Measurements from ENCODE around the gene KCNV2.
"Not testable (repeated sequence)": the region's sequence is repeated elsewhere in the genome, so short reads cannot be mapped to it uniquely, and the experiment has no call there.

Gene KCNV2

GRCh38 chr9:2691626-2692025 lies 25.7 kb upstream of the KCNV2 start:
- H3K9me3 ChIP-seq (ENCODE audit: low read length) = no peaks in the 10 kb centered on the region
- no peak overlapping the region for H3K9ac ChIP-seq (ENCODE audit: low read length)
- H3K27me3 ChIP-seq (ENCODE audit: control insufficient read depth in 1 of 2, insufficient read depth in 2 of 2, low read length in 2 of 2) = no peaks in the 10 kb centered on the region
- H3K4me1 ChIP-seq (ENCODE audit: insufficient read depth, low read length) = no peaks in the 10 kb centered on the region
- no peak overlapping the region for H3K4me3 ChIP-seq (ENCODE audit: low read depth in 1 of 2, low read length in 2 of 2)
- H3K27ac ChIP-seq (ENCODE audit: low read depth, low read length) = no peak overlapping the region
- H3K36me3 ChIP-seq (ENCODE audit: insufficient read depth, low read length) = no peaks in the 10 kb centered on the region

GRCh38 chr9:2693056-2693455 lies 24.3 kb upstream of the KCNV2 start:
- H3K27me3 ChIP-seq (ENCODE audit: control insufficient read depth in 1 of 2, insufficient read depth in 2 of 2, low read length in 2 of 2) = no peaks in the 10 kb centered on the region
- no peak overlapping the region for H3K4me3 ChIP-seq (ENCODE audit: low read depth in 1 of 2, low read length in 2 of 2)

GRCh38 chr9:2697492-2697891 lies 19.8 kb upstream of the KCNV2 start:
- Histone ChIP-seq H3K27me3 (ENCODE audit: control insufficient read depth in 1 of 2, insufficient read depth in 2 of 2, low read length in 2 of 2) (no peaks in the 10 kb centered on the region), H3K9ac (ENCODE audit: low read length) (no peak overlapping the region), H3K36me3 (ENCODE audit: insufficient read depth, low read length) (no peaks in the 10 kb centered on the region), H3K27ac (ENCODE audit: low read depth, low read length) (no peak overlapping the region), H3K9me3 (ENCODE audit: low read length) (no peaks in the 10 kb centered on the region), H3K4me3 (ENCODE audit: low read depth in 1 of 2, low read length in 2 of 2) (no peak overlapping the region), H3K4me1 (ENCODE audit: insufficient read depth, low read length) (no peaks in the 10 kb centered on the region)

More at GRCh38 chr9:2693056-2693455, 24.3 kb upstream of the KCNV2 start:
- no peak overlapping the region for H3K9ac ChIP-seq (ENCODE audit: low read length)
- no peaks in the 10 kb centered on the region for H3K9me3 ChIP-seq (ENCODE audit: low read length)
- H3K27ac ChIP-seq (ENCODE audit: low read depth, low read length) = no peak overlapping the region
- no peaks in the 10 kb centered on the region for H3K36me3 ChIP-seq (ENCODE audit: insufficient read depth, low read length)
- H3K4me1 ChIP-seq (ENCODE audit: insufficient read depth, low read length) = no peaks in the 10 kb centered on the region

- no peak overlapping the region for H3K9ac ChIP-seq (ENCODE audit: low read length)
- H3K4me1 ChIP-seq (ENCODE audit: insufficient read depth, low read length) = no peaks in the 10 kb centered on the region
- no peak overlapping the region for H3K27ac ChIP-seq (ENCODE audit: low read depth, low read length)
- no peaks in the 10 kb centered on the region for H3K27me3 ChIP-seq (ENCODE audit: control insufficient read depth in 1 of 2, insufficient read depth in 2 of 2, low read length in 2 of 2)
- no peaks in the 10 kb centered on the region for H3K9me3 ChIP-seq (ENCODE audit: low read length)
- H3K4me3 ChIP-seq (ENCODE audit: low read depth in 1 of 2, low read length in 2 of 2) = no peak overlapping the region
- no peaks in the 10 kb centered on the region for H3K36me3 ChIP-seq (ENCODE audit: insufficient read depth, low read length)
Measured at GRCh38 chr9:2700398-2700797, 16.9 kb upstream of the KCNV2 start.

GRCh38 chr9:2700909-2701550 lies 16.3 kb upstream of the KCNV2 start:
- Histone ChIP-seq H3K9ac (ENCODE audit: low read length) (no peak overlapping the region), H3K9me3 (ENCODE audit: low read length) (no peaks in the 10 kb centered on the region), H3K27me3 (ENCODE audit: control insufficient read depth in 1 of 2, insufficient read depth in 2 of 2, low read length in 2 of 2) (no peaks in the 10 kb centered on the region), H3K36me3 (ENCODE audit: insufficient read depth, low read length) (no peaks in the 10 kb centered on the region), H3K4me1 (ENCODE audit: insufficient read depth, low read length) (no peaks in the 10 kb centered on the region), H3K27ac (ENCODE audit: low read depth, low read length) (no peak overlapping the region), H3K4me3 (ENCODE audit: low read depth in 1 of 2, low read length in 2 of 2) (no peak overlapping the region)

- Histone ChIP-seq H3K27me3 (ENCODE audit: control insufficient read depth in 1 of 2, insufficient read depth in 2 of 2, low read length in 2 of 2) (no peaks in the 10 kb centered on the region), H3K9me3 (ENCODE audit: low read length) (no peaks in the 10 kb centered on the region), H3K36me3 (ENCODE audit: insufficient read depth, low read length) (no peaks in the 10 kb centered on the region), H3K27ac (ENCODE audit: low read depth, low read length) (no peak overlapping the region), H3K4me1 (ENCODE audit: insufficient read depth, low read length) (no peaks in the 10 kb centered on the region), H3K4me3 (ENCODE audit: low read depth in 1 of 2, low read length in 2 of 2) (no peak overlapping the region), H3K9ac (ENCODE audit: low read length) (no peak overlapping the region)
Measured at GRCh38 chr9:2704504-2704903, 12.8 kb upstream of the KCNV2 start.

- not testable (repeated sequence) for H3K36me3 ChIP-seq (ENCODE audit: insufficient read depth, low read length); H3K9ac ChIP-seq (ENCODE audit: low read length); H3K27ac ChIP-seq (ENCODE audit: low read depth, low read length); H3K4me3 ChIP-seq (ENCODE audit: low read depth in 1 of 2, low read length in 2 of 2); H3K27me3 ChIP-seq (ENCODE audit: control insufficient read depth in 1 of 2, insufficient read depth in 2 of 2, low read length in 2 of 2); H3K4me1 ChIP-seq (ENCODE audit: insufficient read depth, low read length); H3K9me3 ChIP-seq (ENCODE audit: low read length)
Measured at GRCh38 chr9:2707256-2707655, 10.1 kb upstream of the KCNV2 start.

GRCh38 chr9:2709645-2710101 lies 7.6 kb upstream of the KCNV2 start:
- Histone ChIP-seq H3K27ac (ENCODE audit: low read depth, low read length) (no peak overlapping the region), H3K27me3 (ENCODE audit: control insufficient read depth in 1 of 2, insufficient read depth in 2 of 2, low read length in 2 of 2) (no peaks in the 10 kb centered on the region), H3K9me3 (ENCODE audit: low read length) (no peaks in the 10 kb centered on the region), H3K36me3 (ENCODE audit: insufficient read depth, low read length) (no peaks in the 10 kb centered on the region), H3K4me1 (ENCODE audit: insufficient read depth, low read length) (no peaks in the 10 kb centered on the region), H3K4me3 (ENCODE audit: low read depth in 1 of 2, low read length in 2 of 2) (no peak overlapping the region), H3K9ac (ENCODE audit: low read length) (no peak overlapping the region)

- H3K27ac ChIP-seq (ENCODE audit: low read depth, low read length) = no peak overlapping the region
- no peaks in the 10 kb centered on the region for H3K27me3 ChIP-seq (ENCODE audit: control insufficient read depth in 1 of 2, insufficient read depth in 2 of 2, low read length in 2 of 2)
- H3K4me1 ChIP-seq (ENCODE audit: insufficient read depth, low read length) = no peaks in the 10 kb centered on the region
- no peaks in the 10 kb centered on the region for H3K36me3 ChIP-seq (ENCODE audit: insufficient read depth, low read length)
- H3K4me3 ChIP-seq (ENCODE audit: low read depth in 1 of 2, low read length in 2 of 2) = no peak overlapping the region
- no peak overlapping the region for H3K9ac ChIP-seq (ENCODE audit: low read length)
- no peaks in the 10 kb centered on the region for H3K9me3 ChIP-seq (ENCODE audit: low read length)
Measured at GRCh38 chr9:2711716-2712115, 5.6 kb upstream of the KCNV2 start.

- no peak overlapping the region for H3K27ac ChIP-seq (ENCODE audit: low read depth, low read length)
- no peak overlapping the region for H3K4me3 ChIP-seq (ENCODE audit: low read depth in 1 of 2, low read length in 2 of 2)
- H3K36me3 ChIP-seq (ENCODE audit: insufficient read depth, low read length) = no peaks in the 10 kb centered on the region
- no peaks in the 10 kb centered on the region for H3K27me3 ChIP-seq (ENCODE audit: control insufficient read depth in 1 of 2, insufficient read depth in 2 of 2, low read length in 2 of 2)
- no peak overlapping the region for H3K9ac ChIP-seq (ENCODE audit: low read length)
- H3K9me3 ChIP-seq (ENCODE audit: low read length) = no peaks in the 10 kb centered on the region
- no peaks in the 10 kb centered on the region for H3K4me1 ChIP-seq (ENCODE audit: insufficient read depth, low read length)
Measured at GRCh38 chr9:2718001-2718697, 839 bp downstream of the KCNV2 start.

- no peaks in the 10 kb centered on the region for H3K9me3 ChIP-seq (ENCODE audit: low read length)
- no peak overlapping the region for H3K27ac ChIP-seq (ENCODE audit: low read depth, low read length)
- H3K9ac ChIP-seq (ENCODE audit: low read length) = no peak overlapping the region
- no peaks in the 10 kb centered on the region for H3K4me1 ChIP-seq (ENCODE audit: insufficient read depth, low read length)
- H3K27me3 ChIP-seq (ENCODE audit: control insufficient read depth in 1 of 2, insufficient read depth in 2 of 2, low read length in 2 of 2) = no peaks in the 10 kb centered on the region
- no peaks in the 10 kb centered on the region for H3K36me3 ChIP-seq (ENCODE audit: insufficient read depth, low read length)
- no peak overlapping the region for H3K4me3 ChIP-seq (ENCODE audit: low read depth in 1 of 2, low read length in 2 of 2)
Measured at GRCh38 chr9:2718698-2719033, 1.4 kb downstream of the KCNV2 start.

GRCh38 chr9:2720179-2720654 lies 2.9 kb downstream of the KCNV2 start:
- H3K4me3 ChIP-seq (ENCODE audit: low read depth in 1 of 2, low read length in 2 of 2) = no peak overlapping the region
- no peaks in the 10 kb centered on the region for H3K4me1 ChIP-seq (ENCODE audit: insufficient read depth, low read length)
- H3K27ac ChIP-seq (ENCODE audit: low read depth, low read length) = no peak overlapping the region
- H3K36me3 ChIP-seq (ENCODE audit: insufficient read depth, low read length) = no peaks in the 10 kb centered on the region
- no peaks in the 10 kb centered on the region for H3K9me3 ChIP-seq (ENCODE audit: low read length)
- H3K9ac ChIP-seq (ENCODE audit: low read length) = no peak overlapping the region
- no peaks in the 10 kb centered on the region for H3K27me3 ChIP-seq (ENCODE audit: control insufficient read depth in 1 of 2, insufficient read depth in 2 of 2, low read length in 2 of 2)

Measured in muscle layer of colon (tissue), 2 donors.